NCI-H748 (cell line): ENCODE data around the gene RALGAPA2.
"Not testable (repeated sequence)": the region's sequence is repeated elsewhere in the genome, so short reads cannot be mapped to it uniquely, and the experiment has no call there.

Source experiments
- DNase-seq: peaks from one replicate; lab custom pipeline; 2025; ENCODE audit not compliant: unreplicated experiment; lab: John Stamatoyannopoulos, UW

RALGAPA2 gene

GRCh38 chr20:20547876-20548266 lies 164.6 kb downstream of the RALGAPA2 start:
- DNase-seq, result no peak

- DNase-seq, result no peak
These were observed 165.1 kb downstream of the RALGAPA2 start for GRCh38 chr20:20547221-20547875.

GRCh38 chr20:20546402-20546801 lies 166.0 kb downstream of the RALGAPA2 start:
- DNase-seq, result peak; percentile 78

- not testable (repeated sequence) for DNase-seq
These were observed 169.1 kb downstream of the RALGAPA2 start for GRCh38 chr20:20543348-20543747.

DNA sequence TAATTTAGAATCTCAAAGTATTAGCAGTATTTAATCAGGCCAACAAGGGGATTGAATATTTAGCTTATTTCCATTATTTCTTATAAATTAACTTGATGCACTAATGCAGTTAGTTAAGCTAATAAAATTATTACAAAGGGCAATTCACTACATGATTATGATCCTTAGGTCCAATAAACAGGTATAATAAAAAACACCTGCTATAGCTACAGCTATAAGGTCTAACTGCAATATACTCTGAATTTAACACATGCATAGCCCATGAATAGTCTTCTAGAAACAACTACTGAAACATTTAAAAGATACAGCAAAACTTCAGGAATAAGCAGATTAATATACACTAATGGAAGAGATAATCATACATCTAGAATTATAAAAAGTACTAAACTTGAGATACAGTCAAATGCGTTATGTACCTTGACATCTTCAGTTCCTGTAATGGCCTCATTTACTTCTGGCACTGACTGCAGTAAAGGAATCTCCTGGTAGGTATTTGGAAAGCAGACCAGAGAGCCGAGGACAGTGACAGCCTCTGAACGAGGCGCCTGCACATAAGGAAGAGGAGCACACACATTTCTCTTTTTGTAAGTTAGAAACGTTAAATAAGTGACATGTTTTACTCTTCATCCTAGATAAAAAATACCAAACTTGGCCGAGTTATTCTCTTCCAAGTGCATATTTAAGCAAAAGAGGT lies 176.1 kb downstream of the RALGAPA2 start:
- DNase-seq, result no peak

- no peak for DNase-seq
These were observed 177.4 kb downstream of the RALGAPA2 start for GRCh38 chr20:20535051-20535450.

- DNase-seq, result no peak
These were observed 181.2 kb downstream of the RALGAPA2 start for GRCh38 chr20:20531283-20531682.

DNA sequence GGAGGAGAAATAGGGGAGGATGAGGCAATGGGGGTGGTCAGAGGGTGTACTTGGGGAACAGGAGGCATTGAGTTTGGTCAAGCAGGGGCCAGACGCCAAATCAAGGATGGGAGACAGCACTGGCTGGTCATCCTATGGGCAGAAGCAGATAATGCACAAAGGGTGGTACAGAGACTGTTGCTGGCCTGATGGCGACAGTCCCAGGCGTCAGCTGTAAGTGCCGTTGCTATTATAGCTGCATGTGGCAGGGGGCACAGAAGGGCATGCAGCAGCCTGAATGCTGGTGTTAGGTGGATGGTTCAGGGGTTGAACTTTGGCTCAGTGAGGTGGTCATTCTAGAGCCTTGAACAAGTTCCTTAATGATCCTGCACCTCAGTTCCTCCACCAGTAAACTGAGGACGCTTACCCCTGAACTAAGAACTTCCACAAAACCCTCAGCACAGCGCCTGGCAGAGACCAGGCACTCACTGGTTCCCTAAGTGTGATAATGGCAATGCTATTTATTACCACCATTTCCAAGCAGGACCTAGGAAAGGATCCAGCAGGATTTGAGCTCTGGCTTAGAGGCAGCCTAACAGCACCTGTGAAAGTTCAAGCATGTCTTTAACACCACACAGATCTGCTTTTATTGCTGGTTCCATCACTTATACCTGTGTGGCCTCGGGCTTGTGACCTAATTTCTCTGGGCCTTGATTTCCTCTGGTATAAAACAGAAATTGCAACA lies 181.9 kb downstream of the RALGAPA2 start:
- DNase-seq, result no peak

DNA sequence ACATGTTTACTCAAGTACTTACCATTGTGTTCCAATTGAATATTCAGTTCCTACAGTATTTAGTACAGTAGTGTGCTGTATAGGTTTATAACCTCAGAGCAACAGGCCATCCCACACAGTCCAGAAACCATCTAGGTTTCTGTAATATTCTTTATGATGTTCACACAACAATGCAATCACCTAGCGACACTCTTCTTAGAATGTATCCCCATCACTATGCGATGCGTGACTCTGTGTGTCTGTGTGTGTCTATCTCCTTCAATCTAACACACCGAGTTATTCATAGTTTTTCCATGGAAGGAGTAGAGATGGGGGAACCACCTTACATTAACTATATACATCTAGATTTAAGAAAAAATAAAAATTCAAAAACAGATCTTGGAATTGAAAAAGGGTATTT lies 182.8 kb downstream of the RALGAPA2 start:
- no peak for DNase-seq

DNA sequence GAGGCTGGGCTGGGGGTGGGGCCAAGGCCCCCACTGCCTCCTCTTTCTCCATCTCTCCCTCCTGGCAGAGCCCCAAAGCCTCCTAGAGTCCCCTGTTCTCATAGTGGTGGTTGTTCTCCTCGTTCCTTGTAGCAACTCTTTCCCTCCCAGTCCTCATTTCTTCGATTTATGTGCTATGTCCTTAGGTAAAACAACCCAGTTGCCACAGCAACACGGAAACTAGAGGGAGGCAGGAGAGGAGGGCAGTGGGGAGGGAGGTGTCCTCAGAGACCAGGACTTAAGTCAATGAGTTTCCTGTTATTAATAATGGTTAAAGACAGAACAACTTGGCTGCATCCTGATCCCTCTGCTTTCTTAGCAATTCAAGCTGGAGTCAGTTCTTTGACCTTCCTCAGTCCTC lies 183.6 kb downstream of the RALGAPA2 start:
- no peak for DNase-seq

DNA sequence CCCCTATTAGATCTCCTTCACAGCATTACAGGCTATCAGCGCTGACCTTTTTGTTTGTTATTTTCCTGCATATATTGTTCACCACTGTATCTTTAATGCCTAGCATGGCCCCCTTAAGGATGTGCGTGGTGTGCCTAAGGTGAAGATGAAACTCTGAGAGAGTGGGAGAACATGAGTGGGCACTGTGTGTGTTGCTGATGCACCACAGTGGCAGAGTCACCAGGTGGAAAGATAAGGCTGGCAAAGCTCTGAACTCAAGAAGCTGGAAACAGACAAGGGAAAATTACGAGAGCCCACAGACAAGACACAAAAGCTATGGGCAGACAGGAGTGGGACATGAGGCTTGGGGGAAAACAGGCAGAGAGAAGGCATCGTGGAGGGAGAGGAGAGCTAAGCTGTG lies 184.8 kb downstream of the RALGAPA2 start:
- DNase-seq, result no peak

DNA sequence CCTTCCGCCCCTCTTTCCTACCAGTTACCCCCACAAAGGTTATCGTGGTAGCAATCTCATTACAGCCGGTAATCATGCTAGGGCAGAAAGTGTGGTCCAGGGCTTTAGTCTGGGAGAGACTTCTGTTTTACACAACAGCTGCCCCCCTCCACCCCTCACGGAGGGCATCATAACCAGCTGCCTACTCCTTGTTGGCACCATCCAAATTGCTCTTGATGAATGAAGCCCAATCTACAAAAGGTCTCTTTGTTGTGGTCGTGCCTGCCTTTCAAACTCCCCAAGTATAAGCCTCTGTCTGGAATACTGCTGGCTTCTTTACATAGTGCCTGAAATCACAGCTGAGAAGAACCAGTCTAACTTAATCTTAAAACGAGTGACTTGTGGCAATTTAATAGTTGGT lies 186.7 kb downstream of the RALGAPA2 start:
- DNase-seq, result peak; percentile 45

- no peak for DNase-seq
These were observed 187.2 kb downstream of the RALGAPA2 start for GRCh38 chr20:20525214-20525613.

DNA sequence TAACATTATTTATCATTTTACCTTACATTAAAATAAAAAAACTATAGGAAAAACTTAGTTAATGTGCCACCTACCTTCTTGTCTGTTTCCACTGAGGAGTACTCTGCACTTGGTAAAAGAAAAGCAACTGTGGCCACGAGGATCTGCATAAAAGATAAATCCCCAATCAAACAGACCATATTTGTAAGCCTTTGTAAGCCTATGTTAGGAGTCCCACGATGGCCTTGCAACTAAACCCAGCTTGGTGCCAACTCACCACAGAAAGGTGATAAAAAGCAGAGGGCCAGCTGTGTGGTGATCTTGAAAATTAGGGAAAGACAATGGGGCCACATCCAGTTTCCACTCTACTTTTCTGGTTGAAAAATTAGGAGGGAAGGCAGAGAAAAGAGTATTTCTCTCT lies 187.7 kb downstream of the RALGAPA2 start:
- peak; percentile 41 for DNase-seq

GRCh38 chr20:20521736-20522135 lies 190.7 kb downstream of the RALGAPA2 start:
- DNase-seq, result peak; percentile 63

DNA sequence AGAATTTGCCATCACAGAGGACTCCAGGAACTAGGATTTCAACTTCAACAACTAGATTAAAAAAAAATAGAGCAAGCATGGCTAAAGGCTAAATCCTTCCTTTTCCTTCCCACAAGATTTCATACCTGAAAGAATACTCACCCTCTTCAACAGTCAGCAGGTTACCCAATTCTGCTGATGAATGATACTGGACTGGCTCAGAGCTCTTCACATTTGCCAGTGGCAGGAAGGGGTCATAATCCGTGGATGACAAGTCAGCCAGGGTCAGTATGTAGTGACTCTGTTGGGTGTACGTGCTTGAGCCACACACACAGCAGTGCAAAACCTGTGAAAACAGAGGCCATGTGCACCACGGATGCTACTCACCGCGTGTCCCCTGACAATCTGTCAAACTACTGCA lies 191.7 kb downstream of the RALGAPA2 start:
- no peak for DNase-seq

- DNase-seq, result no peak
These were observed 193.2 kb downstream of the RALGAPA2 start for GRCh38 chr20:20519269-20519668.

DNA sequence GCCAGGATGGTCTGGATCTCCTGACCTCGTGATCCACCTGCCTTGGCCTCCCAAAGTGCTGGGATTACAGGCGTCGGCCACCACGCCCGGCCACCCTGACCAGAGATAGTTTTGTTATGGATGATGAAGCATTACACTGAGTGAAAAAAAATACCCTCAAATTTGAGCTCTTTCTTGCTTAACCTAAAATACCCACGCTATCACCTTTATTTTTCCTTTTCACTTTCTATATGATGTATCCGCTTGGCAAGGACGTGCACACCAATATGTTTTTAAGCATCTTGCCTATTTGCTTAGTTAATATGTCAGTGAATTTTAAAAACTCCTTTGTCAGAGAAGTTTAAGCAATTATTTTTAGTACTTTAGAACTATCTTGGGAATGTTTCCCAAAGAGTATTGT lies 194.2 kb downstream of the RALGAPA2 start:
- DNase-seq, result no peak

DNA sequence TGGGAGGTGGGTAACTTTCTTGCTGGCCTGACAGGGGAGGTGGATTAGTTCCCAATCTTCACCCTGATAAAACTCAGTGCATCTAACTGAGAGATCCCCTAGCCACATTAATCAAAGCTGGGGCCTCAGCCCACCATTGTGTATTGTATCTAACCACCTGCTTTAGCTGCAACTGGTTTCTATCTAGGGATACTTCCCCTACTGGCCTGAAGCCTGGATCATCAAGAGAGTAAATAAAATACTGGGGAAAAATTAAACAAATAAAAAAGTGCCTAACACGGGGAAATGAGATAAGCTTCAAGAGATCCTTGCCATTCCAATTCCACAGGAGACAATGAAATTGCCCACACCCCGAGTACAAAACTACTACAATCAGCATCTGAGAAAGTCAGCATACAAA lies 195.1 kb downstream of the RALGAPA2 start:
- DNase-seq, result no peak

- no peak for DNase-seq
These were observed 198.7 kb downstream of the RALGAPA2 start for GRCh38 chr20:20513720-20514119.

DNA sequence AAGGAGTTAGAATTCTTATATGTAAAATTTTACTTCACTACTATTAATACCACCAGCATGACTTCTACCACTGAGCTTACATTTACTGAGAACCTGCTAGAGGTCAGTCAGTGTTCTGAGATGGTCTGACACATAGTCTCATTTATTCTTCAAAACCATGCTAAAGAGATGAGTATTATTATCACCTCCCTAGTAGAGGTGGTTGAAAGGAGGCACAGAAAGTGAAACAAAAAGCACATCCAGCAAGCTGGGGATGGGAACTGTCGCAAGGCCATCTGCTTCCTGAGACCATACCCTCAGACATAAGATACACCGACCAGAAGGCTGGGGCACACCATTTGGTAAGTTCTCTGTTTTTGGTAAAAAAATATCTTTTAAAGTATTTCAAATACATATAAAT lies 206.9 kb downstream of the RALGAPA2 start:
- no peak for DNase-seq
